HAP-1 (cell line): ENCODE results near the gene CPHXL2.

Experiments used
- DNase-seq, 2 experiments: peaks; one replicate each; pipeline ENCODE4 v3.0.0-alpha.2; 2016 to 2020; ENCODE audit warnings: low spot score in 2 of 2
- H3K27me3 ChIP-seq: fragments of 250-450 bp; sonication (Bioruptor Pico); 2 replicates; pipeline ENCODE4 v1.5.1; 2020; ENCODE audit warnings: low read depth, mild to moderate bottlenecking, moderate library complexity
- H3K36me3 ChIP-seq: fragments of 250-450 bp; sonication (Bioruptor Pico); replicated peaks from 2 replicates; pipeline ENCODE4 v1.5.1; 2020; ENCODE audit warnings: mild to moderate bottlenecking
- H3K4me1 ChIP-seq: fragments of 250-450 bp; sonication (Bioruptor Pico); 2 replicates; pipeline ENCODE4 v1.5.1; 2020; ENCODE audit warnings: mild to moderate bottlenecking
- H3K4me3 ChIP-seq: fragments of 250-450 bp; sonication (Bioruptor Pico); 2 replicates; pipeline ENCODE4 v1.5.1; 2020; ENCODE audit warnings: mild to moderate bottlenecking, moderate library complexity
- H3K9me3 ChIP-seq: fragments of 250-450 bp; sonication (Bioruptor Pico); 2 replicates; pipeline ENCODE4 v1.5.1; 2020; ENCODE audit warnings: mild to moderate bottlenecking, moderate library complexity
- in situ Hi-C: fragments of 300-500 bp; cut with MboI; formaldehyde crosslinking; loops from 3 replicates; pipeline ENCODE4 v1.14.3; 2020; ENCODE audit warnings: low sequenced_read_pairs, inconsistent platforms, mixed read lengths

Gene CPHXL2

DNA sequence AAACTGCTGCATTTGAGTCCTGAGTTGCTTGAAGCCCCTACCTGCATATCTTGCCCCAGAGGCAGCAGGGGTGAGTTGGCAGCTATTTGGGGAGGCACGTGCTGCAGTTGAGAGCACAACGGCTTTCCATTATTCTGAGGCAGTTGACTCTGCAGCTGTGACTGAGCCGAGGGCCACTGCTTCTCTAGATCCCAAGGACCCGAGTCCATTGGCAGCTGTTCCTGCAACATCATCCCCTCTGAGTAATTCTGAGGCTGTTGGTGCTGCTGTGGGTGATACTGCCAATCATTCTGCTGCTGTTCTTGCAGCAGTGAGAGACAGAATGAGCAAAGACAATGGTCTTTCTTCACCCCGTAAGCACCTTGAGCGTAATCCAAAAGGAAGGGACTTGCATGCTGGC is 16.5 kb downstream of the CPHXL2 start:
- peaks cover 30% of the 10 kb centered on the region for H3K36me3 ChIP-seq
- in situ Hi-C loops, result no loop called here
- H3K4me3 ChIP-seq, result no peak overlapping the region
- H3K27me3 ChIP-seq, result no peaks in the 10 kb centered on the region
- no peaks in the 10 kb centered on the region for H3K9me3 ChIP-seq
- H3K4me1 ChIP-seq, result no peaks in the 10 kb centered on the region
- DNase-seq, result no peak

DNA sequence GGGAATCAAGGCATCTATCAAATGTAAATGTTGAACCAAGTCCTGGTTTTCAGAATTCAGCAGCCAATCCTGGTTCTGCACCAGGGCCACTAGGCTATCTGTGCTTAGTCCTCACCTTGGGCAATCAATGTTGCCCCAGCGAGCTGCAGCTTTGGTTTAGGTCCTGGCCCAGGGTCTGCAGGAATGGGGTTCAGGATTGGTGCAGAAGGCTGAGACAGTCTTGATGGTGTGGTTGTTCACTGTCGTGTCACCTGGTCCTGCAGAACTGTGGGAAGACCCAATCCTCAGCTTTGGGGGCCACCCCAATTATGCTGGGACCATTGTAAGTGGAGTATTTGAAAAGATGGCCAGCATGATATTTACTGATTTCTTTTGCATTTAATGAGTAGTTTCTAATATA is 18.6 kb downstream of the CPHXL2 start:
- H3K4me3 ChIP-seq, result no peak overlapping the region
- no peaks in the 10 kb centered on the region for H3K4me1 ChIP-seq
- H3K27me3 ChIP-seq, result no peaks in the 10 kb centered on the region
- DNase-seq, result no peak
- in situ Hi-C loops, result no loop called here
- no peaks in the 10 kb centered on the region for H3K9me3 ChIP-seq
- H3K36me3 ChIP-seq, result peaks cover 43% of the 10 kb centered on the region

DNA sequence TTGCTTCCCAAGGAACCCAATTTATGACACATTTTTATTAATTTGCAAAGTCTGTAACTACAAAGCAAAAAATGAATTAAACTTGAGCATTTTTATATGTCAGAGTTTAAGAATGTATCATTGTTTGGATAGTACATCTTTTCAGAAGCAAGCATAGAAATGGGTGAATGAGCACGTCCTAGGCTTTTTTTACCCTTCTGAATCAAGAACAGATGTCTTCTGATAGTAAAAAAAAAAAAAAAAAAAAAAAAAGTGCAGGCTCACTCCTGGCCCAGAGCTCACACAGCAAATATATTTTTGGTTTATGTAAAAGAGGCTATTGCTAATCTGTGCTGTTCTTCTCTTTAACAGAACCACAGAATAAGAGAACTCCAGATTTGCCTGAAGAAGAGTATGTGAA is 22.9 kb downstream of the CPHXL2 start:
- Histone ChIP-seq H3K27me3 (no peaks in the 10 kb centered on the region), H3K4me3 (no peak overlapping the region), H3K4me1 (peaks cover 26% of the 10 kb centered on the region), H3K36me3 (peaks cover 50% of the 10 kb centered on the region), H3K9me3 (no peaks in the 10 kb centered on the region)
- in situ Hi-C loops, result no loop called here
- no peak for DNase-seq

DNA sequence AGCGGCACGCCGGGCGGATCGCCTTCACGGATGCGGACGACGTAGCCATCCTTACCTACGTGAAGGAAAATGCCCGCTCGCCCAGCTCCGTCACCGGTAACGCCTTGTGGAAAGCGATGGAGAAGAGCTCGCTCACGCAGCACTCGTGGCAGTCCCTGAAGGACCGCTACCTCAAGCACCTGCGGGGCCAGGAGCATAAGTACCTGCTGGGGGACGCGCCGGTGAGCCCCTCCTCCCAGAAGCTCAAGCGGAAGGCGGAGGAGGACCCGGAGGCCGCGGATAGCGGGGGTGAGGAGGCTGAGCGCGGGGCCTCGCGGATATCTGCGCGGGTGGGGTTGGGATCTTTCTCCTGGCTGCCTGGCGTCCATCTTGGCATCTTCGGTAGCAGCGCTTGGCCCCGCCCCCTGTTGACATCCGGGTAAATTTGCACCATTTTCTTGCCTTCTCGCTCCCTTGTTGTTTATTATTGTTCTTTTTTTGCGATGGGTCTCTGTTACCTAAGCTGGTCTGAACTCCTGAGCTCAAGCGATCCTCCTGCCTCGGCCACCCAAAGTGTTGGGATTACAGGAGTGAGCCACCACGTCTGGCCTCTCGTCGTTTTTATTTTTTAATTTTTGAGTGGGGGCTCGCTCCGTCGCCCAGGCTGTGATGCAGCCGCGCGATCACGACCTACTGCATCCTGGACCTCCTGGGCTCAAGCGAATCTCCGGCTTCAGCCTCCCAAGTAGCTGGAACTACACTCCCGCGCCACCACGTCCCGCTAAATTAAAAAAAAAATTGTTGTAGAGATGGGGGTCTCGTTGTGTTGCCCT is 28.3 kb downstream of the CPHXL2 start:
- H3K9me3 ChIP-seq, result no peaks in the 10 kb centered on the region
- in situ Hi-C loops, result loop anchor here (25.0 kb wide), 1 partner anchor 1539 kb away; the partner anchor contains the start of genes MON1B and SYCE1L
- peak; percentile 72 to 89 for DNase-seq
- H3K36me3 ChIP-seq, result peaks cover 39% of the 10 kb centered on the region
- H3K4me3 ChIP-seq, result peak overlapping the region; percentile 92
- H3K27me3 ChIP-seq, result no peaks in the 10 kb centered on the region
- H3K4me1 ChIP-seq, result peaks cover 31% of the 10 kb centered on the region

DNA sequence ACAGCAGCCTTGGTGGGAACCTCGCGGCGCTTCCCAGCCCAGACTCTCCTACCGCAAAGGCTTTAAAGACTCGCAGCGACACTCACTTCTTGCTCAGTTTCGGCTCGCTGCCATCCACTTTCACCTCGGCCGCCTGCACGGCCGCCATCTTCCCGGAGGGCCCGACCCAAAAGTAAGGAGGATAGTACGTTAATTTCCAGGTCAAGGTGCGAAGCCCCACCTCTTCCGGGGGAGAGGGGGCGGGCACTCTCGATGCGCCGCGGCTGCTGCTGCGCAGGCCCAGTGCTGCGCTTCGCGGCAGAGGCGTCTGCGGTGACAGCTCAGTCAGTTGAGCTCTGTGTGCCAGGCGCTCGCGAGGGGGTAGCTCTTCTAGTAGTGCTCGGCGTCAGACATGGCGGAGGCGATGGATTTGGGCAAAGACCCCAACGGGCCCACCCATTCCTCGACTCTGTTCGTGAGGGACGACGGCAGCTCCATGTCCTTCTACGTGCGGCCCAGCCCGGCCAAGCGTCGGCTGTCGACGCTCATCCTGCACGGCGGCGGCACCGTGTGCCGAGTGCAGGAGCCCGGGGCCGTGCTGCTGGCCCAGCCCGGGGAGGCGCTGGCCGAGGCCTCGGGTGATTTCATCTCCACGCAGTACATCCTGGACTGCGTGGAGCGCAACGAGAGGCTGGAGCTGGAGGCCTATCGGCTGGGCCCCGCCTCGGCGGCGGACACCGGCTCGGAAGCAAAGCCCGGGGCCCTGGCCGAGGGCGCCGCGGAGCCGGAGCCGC is 29.1 kb downstream of the CPHXL2 start, which contains the start of the genes KARS1 and TERF2IP:
KARS1 (minus strand) TSS at position 174 of the 773 bp plus-strand sequence; CDS start at position 148, 26 bp downstream.
TERF2IP (plus strand) TSS at position 282 of the 773 bp plus-strand sequence; CDS start at position 392, 110 bp downstream.
- in situ Hi-C loops, result loop anchor here (25.0 kb wide), 1 partner anchor 1540 kb away; the partner anchor contains the start of genes MON1B and SYCE1L
- H3K36me3 ChIP-seq, result peaks cover 45% of the 10 kb centered on the region
- H3K4me1 ChIP-seq, result peaks cover 31% of the 10 kb centered on the region
- H3K27me3 ChIP-seq, result no peaks in the 10 kb centered on the region
- peak within 1 kb of the TSS; percentile 92 for H3K4me3 ChIP-seq
- DNase-seq, result peak; percentile 89 to 94
- no peaks in the 10 kb centered on the region for H3K9me3 ChIP-seq

DNA sequence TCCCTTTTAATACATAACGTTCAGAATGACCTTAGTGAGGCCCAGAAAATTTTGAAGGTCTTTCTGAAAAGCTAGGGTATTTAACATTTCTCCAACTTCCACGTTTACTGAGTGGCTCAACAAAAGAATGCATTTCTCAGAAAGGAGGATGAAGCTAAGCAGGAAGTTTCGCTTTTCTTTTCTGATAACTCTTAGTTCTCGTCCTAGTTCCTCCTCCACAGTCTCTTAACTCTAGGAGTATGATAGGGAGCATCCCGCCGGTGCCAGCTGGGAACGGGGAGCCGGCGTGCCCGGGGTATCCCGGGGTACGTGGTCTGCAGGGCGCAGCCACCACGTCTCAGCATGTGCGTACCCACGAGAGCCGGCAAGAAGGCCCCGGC is 29.7 kb downstream of the CPHXL2 start:
- DNase-seq, result no peak
- Histone ChIP-seq H3K4me3 (peak overlapping the region; percentile 92), H3K9me3 (no peaks in the 10 kb centered on the region), H3K4me1 (peaks cover 28% of the 10 kb centered on the region), H3K27me3 (no peaks in the 10 kb centered on the region), H3K36me3 (peaks cover 50% of the 10 kb centered on the region)
- in situ Hi-C loops, result loop anchor here (25.0 kb wide), 1 partner anchor 1540 kb away; the partner anchor contains the start of genes MON1B and SYCE1L

- DNase-seq, result no peak
- Histone ChIP-seq H3K36me3 (peaks cover 68% of the 10 kb centered on the region), H3K4me1 (peaks cover 5% of the 10 kb centered on the region; the same call in 1 of the 2 replicates), H3K4me3 (no peak overlapping the region), H3K9me3 (no peaks in the 10 kb centered on the region), H3K27me3 (no peaks in the 10 kb centered on the region)
- in situ Hi-C loops, result loop anchor here (25.0 kb wide), 1 partner anchor 1543 kb away; the partner anchor contains the start of genes MON1B and SYCE1L
Observed at GRCh38 chr16:75644240-75645012, 32.4 kb downstream of the CPHXL2 start.

DNA sequence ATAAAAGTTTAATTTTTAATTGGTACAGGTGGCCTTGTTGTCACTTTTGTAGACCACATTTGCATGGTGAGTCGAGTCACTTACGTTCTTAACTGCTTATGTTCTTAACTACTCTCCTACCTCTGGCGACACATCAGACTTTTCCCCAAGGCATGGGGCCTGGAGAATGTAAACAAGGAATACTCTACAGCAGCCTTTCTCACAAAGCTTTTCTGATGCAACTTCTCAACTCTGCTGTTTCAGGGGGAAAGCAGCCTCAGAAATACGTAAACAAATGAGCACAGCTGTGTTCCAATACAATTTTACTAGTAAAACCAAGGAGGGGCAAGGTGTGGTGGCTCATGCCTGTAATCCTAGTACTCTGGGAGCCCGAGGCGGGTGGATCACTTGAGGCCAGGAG is 36.2 kb downstream of the CPHXL2 start:
- no peak overlapping the region for H3K4me3 ChIP-seq
- in situ Hi-C loops, result loop anchor here (25.0 kb wide), 1 partner anchor 1547 kb away; the partner anchor contains the start of genes MON1B and SYCE1L
- H3K36me3 ChIP-seq, result peaks cover 86% of the 10 kb centered on the region
- H3K4me1 ChIP-seq, result no peaks in the 10 kb centered on the region; the same call in 1 of the 2 replicates
- DNase-seq, result no peak
- H3K27me3 ChIP-seq, result no peaks in the 10 kb centered on the region
- no peaks in the 10 kb centered on the region for H3K9me3 ChIP-seq

- H3K4me3 ChIP-seq, result no peak overlapping the region
- no peak for DNase-seq
- H3K27me3 ChIP-seq, result no peaks in the 10 kb centered on the region
- in situ Hi-C loops, result loop anchor here (25.0 kb wide), 1 partner anchor 1552 kb away; the partner anchor contains the start of genes MON1B and SYCE1L
- H3K4me1 ChIP-seq, result no peaks in the 10 kb centered on the region
- no peaks in the 10 kb centered on the region for H3K9me3 ChIP-seq
- H3K36me3 ChIP-seq, result peaks cover 89% of the 10 kb centered on the region
Observed at GRCh38 chr16:75635036-75635435, 41.8 kb downstream of the CPHXL2 start.

DNA sequence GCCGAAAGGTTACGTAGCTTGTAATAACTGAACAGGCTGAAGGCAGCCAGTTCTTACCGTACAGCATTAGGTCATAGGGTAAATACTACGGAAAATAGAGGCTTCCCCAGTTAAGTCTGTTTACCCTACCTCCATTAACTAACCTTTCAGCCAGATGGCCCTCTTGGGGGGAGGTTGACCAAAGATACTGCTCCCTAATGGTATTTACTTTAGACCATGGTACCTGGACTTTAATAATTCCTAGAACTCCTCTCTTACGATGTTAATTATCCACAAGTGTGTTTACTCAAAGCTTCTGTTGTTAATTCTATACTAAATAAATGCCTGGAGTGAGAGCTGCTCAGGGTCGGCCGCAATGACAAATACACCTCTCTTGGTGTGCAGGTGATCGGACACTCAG is 44.0 kb downstream of the CPHXL2 start:
- Histone ChIP-seq H3K9me3 (no peaks in the 10 kb centered on the region), H3K36me3 (peaks cover 91% of the 10 kb centered on the region), H3K4me1 (peaks cover 3% of the 10 kb centered on the region; the same call in 1 of the 2 replicates), H3K4me3 (no peak overlapping the region), H3K27me3 (no peaks in the 10 kb centered on the region)
- in situ Hi-C loops, result loop anchor here (25.0 kb wide), 1 partner anchor 1554 kb away; the partner anchor contains the start of genes MON1B and SYCE1L
- no peak for DNase-seq

DNA sequence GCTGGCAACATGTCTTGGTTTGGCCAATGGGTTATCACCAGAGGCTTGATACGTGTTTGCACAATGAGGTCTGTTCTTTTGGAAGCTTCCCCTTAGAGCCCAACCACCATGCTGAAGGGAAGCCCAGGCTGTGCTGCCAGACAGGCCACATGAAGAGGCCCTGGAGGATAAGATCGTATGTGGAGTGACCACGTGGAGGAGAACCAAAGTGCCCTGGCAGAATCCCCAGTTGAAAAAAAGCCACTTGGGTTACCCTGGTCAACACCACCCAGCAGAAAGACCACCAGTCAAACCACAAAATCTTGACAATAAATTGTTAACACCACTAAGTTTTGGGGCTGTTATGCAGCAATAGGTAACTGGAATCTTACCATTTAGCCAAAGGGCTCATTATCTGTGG is 46.8 kb downstream of the CPHXL2 start:
- in situ Hi-C loops, result loop anchor here (25.0 kb wide), 1 partner anchor 1557 kb away; the partner anchor contains the start of genes MON1B and SYCE1L
- Histone ChIP-seq H3K36me3 (peaks cover 92% of the 10 kb centered on the region), H3K27me3 (no peaks in the 10 kb centered on the region)

DNA sequence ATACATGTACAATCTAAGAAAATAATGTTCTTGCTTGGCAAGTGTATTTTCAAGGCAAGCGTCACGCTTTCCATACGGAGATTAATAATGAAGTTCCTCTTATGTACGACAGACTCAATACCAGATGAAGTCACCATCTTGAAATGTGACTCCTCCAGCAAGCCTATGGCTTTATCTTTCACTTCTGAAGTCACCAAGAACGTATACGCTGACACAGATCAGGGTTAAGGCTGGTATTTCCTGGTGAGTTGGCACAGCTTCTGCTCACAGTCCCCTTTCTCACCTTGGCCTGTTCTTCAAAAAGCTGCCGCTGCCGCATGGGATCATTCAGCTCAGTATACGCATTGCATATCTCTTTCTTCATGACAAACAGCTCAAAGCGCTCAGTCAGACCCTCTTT is 47.7 kb downstream of the CPHXL2 start:
- no peak overlapping the region for H3K4me3 ChIP-seq
- in situ Hi-C loops, result loop anchor here (25.0 kb wide), 1 partner anchor 1558 kb away; the partner anchor contains the start of genes MON1B and SYCE1L

More for the DNA sequence above, 46.8 kb downstream of the CPHXL2 start:
- H3K4me1 ChIP-seq, result peaks cover 3% of the 10 kb centered on the region; the same call in 1 of the 2 replicates
- no peak for DNase-seq
- H3K9me3 ChIP-seq, result no peaks in the 10 kb centered on the region
- H3K4me3 ChIP-seq, result no peak overlapping the region

More for the DNA sequence above, 47.7 kb downstream of the CPHXL2 start:
- Histone ChIP-seq H3K9me3 (no peaks in the 10 kb centered on the region), H3K36me3 (peaks cover 83% of the 10 kb centered on the region), H3K27me3 (no peaks in the 10 kb centered on the region), H3K4me1 (peaks cover 3% of the 10 kb centered on the region; the same call in 1 of the 2 replicates)
- no peak for DNase-seq
